ENCODE results near the gene WLS.
"Not testable (repeated sequence)": the region's sequence is repeated elsewhere in the genome, so short reads cannot be mapped to it uniquely, and the experiment has no call there.

WLS gene

DNA sequence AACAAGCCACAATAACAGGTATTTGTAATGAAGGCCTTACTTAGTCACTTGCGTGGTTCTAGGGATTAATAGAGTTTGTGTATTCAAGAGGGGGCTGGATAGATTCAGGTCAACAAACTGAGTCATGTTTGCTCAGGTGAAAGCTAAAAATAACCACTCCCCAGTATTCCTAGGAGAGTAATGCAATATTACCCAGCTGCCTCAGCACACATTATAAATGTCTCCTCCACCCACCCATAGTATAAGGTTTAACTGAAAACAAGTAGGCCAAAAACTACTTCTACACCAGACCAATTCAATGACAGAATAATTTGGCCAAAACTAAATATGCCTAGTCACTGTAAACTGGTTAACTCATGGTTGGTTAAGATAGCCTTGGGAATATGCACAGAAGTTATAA, 34.4 kb downstream of the WLS start:
- DNase-seq: peak; percentile 42

DNA sequence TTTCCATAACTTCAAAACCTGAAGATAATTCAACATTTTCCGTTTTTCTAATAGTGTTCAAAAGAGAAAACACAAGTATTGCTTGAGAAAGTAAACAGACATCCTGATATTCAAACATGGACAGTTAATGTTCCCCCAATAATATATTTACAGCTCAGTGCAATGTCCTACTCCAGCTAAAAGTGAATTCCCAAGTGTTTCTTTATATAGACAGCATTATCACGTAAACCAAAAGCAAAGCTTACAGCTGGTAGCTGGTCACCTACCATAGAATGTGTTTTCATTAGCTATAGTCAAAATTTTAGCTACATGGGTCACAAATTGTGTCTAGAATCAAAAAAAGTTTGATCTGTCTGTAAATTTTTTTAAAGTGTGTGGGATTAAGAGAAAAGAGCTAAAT, 34.9 kb downstream of the WLS start:
- no peak for DNase-seq

DNA sequence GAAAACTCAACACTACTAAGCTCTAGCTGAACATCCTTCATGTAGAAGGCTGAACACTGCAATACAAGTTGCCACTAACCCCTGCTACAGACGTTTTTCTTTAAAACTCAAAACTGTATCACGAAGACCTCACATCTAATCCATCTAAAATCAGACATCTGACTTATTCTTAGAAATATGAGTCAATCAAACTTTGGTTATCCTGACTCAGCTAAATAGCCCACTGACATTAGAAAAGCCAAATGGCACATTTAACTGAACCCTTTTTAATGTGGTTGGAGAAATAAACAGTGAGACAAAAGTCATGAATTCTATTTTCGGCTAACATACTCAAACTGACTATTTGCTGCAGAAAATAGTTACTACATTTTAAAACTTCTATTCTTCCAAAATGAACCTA, 35.6 kb downstream of the WLS start:
- no peak for DNase-seq

DNA sequence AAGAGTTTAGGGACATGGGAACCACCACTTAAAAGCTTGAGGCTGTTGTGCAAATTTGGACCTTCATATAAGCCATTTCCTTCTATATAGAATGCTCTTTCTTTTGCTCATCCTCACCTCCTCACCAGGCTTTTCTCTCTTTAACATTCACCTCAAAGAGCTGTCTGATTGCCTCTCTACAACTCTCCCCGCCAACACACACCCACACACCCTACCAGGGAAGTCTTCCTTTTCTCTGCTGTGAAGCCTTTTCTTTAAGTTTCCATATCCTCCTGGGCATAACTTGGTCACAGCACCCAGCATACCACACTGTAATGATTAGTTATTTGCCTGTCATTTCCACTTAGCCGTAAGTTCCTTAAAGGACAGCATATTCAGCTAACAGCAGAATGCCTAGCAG, 40.6 kb downstream of the WLS start:
- DNase-seq: no peak

DNA sequence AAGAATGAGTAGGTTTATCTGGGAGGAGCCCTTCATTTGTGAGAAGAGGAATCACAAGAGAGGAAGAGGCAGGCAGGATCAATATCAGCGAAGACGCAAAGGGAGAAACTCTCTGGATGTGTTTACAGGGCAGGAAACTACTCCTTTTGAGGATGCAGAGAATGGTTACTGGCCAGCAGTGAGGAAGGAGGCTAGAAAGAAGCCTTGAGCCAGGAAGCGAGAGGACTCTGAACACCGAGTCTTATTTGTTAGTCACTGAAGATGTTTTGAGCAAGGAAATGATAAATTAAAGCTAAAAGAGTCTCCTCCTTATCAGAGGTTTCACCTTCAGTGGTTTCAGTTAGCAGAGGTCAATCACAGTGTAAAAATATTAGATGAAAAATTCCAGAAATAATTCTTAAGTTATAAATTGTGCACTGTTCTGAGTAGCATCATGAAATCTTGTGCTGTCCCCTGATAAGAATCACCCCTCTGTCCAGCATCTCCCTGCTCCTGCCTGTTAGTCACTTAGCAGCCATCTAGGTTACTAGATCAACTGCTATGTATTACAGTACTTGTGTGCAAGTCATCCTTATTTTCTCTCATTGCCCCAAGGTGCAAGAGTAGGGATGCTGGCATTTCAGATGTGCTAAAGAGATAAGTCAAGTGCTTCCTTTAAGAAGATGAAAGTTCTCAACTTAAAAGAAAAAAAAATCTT, 43.5 kb downstream of the WLS start:
- DNase-seq: no peak

DNA sequence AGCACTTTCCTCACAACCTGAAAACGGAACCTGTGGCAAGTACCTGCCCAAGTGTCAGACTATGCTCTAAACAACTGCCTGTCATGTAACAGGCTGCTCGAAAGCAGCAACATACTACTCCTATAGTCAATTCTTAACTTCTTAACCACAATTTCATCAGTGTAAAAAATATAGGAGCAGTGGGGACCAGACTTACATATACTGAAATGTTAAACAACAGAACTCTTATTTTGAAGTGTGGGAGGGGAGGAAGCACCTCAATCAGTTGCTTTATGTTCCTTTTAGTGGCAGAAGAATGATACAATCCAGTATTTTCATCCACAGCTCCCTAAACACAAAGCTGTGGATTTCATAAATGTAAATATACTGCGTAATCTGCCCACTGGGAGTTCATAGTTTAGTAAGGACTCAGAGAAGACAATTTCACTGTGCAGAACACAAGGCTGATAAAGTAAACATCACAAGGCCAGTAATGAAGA, 44.2 kb downstream of the WLS start:
- no peak for DNase-seq

DNA sequence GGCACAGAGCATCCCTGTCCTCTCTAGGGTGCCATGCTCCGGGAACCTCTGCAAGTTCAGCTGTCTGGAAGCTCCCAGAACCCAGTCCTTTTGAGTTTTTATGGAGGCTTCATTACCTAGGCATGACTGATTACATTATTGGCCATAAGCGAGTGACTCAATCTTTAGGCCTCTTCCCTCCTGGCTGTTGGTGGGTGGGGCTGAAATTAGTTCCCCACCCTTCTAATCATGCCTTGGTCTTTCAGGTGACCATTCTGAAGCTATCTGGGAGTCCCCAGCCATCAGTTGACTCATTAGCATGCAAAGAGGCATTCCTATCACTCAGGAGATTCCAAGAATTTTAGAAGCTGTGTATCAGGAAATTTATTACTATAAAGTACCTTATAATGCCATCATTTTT, 46.6 kb downstream of the WLS start:
- DNase-seq: no peak

DNA sequence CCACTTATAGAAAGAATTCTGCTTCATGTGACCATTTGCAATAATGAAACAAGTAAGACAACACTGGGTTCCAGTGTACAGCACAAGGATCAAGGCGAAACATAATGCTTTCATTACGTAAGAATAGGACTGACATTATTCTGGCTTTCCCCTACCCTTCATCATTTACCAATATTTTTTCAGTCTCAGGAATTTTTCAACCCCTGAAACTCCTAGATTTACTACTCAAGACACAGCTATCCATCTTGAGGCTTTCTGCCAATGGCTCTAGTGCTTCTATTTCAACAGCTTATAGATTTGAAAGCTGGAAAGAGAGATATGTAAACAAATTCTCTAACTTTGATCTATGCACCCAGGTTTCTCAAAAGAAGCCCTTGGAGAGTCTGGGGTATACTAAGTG, 48.4 kb downstream of the WLS start:
- no peak for DNase-seq

DNA sequence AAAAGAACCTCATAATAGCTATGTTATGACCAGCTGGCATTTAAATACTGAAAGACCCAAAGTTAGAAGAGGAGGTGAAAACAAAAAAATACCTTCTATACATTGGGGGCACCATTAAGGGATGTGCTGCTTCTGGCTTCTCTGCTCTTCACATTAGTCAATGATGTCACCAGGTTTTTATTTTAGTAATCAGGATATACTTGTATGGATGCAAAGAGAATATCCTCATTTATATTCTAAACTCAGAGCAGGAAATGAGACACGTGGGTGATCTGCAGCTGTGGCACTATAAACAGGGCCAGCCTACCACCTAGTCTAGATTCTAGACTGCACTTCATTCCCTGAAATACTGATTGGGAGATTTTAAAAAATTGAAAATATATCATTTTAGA, 51.2 kb downstream of the WLS start:
- DNase-seq: no peak

DNA sequence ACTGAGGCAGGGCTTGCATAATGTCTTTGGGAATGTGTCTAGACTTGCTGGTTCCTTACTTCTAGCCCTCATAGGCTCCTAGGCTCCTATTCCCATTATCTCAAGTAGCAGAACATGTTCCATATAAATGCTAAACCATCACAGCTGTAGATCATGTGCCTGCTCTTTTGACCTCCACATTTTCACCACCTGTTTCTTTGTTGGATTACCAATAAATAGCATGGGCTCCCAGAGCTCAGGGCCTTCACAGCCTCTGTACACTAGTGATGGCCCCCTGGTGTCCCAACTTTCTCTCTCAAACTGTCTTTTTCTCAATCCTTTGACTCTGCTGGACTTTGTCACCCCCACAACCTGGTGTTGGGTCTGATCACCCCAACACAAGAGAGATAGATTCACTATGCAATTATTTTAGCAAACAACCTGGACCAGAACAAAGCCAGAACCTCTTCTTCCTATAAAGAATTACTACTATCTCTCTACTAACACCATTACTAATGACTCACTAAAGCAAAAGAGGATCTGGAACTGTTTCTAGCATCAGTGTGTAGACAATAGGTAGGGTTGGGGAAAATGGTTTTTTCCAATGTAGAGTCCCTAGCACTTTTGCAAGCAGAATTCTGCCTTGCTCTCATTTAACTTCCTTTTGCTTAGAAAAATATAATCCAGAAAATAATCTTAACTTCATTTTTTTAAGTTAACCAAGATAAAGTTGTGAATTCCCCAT, 51.7 kb downstream of the WLS start:
- no peak for DNase-seq

DNA sequence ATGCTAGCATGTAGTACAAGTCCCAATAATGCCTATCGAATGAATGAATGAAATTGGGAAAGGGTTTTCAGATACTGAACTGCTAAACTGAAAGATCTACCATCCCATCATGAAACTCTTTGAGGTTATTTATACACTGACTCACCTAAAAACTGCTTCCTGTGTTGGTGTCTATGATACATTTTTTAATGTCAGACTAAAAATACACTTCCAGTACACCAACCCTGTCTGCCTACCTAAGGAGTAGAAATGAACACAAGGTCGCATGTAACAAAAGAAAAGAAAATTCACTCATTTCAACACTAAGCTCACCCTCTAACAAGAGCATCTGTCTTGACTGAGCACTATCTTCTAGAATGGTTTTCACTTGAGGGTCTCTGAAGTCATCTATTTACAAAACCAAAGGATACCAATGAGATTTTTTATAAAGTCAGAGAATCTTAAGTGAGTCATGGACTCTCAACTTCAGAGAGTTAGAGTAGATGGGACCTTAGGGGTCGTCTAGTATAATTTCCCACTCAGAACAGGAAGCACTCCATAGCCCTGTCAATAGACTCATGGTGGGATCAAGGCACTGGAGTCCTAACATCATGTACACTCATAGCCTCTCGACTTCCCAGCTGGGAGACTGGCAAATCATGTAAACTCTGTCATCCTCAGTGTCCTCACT, 53.4 kb downstream of the WLS start:
- DNase-seq: peak; percentile 9

DNA sequence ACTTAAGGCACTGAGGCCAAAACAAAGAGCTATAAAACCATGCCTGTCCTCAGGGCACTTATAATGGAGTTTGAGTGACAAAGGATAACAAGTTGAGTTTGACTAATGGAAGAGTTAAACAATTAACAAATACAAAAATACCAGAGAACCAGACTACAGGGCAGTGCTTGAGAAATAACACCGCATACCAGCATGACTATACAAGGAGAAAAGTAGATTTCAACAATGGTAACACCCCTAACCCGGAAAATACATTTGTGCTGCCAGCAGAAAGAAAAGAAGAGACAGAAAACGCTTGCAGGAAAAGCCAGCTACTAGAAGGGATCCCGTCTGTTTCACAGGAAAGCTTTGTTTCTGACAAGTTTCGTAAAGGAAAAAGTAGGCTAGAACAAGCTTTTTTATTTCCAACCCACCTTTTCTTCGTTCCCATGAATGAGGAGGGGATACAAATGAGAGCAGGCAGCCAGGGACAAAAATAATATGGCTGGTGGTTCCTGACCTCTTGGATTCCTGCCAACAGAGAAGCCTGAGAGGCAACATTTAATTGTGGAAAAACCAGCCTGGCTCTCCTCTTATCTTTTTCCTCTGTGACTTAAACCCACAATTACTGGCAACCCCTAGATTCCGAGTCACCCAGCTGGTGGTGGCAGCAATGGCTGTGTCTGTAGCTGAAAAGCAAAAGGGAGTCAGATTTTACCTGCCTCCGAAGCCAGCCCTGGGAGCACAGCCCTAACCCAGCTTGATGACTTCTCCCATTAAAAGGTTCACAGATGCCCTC, 56.5 kb downstream of the WLS start:
- peak; percentile 5 for DNase-seq

DNA sequence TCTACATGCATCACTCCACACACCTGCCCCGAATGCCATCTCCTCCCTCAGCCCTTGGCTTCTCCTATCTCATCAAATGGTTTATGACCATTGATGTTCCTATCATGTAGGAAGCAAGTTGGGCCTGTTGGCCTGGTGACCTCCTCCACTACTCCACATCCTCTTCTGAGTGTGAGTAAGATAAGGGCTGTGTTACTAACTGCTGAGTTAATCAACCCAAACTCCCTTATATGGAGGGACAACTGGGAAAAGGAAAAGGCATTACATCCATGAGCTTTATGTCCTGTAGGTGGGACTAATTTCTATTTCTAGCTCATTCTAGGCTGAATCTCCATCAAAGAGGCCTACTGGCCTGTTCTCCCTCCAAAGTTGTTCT, 57.6 kb downstream of the WLS start:
- peak; percentile 65 for DNase-seq

DNA sequence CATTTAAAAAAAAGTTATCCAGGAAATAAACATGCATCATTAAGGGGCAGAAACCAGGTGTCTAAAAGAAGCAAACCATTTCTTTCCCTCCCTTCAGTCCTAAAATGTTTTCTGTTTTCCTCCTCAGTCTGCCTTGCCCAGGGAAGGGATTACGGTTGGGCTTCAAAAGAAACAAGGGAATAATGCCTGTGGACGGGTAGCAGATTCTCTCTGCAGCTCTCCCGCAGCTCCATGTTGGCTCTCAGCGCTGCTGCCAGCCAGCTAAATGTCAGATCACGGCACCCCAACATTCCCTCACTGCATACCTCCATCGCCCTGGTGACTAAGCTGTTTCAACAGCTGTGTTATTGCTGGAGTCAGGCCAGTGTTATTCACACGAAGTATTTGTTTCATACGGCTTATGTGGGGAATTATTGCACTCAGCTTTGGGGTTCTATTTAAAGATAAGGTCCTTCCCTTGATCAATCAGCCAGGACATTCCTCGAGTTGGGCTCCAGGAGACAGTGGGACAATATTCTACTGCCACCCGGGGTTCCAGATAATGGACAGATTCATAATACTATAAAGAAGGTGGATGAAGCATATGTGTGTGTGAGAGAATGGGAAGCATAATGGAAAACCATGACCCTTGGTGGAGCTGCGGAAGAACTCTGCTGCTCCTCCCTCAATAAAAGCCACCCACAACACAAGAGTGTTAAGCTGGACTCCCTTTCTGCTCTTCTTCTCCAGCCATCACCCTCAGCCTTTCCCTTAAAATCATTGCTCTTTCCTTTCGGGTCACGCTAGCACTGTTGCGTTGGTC, 58.2 kb downstream of the WLS start:
- DNase-seq: peak; percentile 87

DNA sequence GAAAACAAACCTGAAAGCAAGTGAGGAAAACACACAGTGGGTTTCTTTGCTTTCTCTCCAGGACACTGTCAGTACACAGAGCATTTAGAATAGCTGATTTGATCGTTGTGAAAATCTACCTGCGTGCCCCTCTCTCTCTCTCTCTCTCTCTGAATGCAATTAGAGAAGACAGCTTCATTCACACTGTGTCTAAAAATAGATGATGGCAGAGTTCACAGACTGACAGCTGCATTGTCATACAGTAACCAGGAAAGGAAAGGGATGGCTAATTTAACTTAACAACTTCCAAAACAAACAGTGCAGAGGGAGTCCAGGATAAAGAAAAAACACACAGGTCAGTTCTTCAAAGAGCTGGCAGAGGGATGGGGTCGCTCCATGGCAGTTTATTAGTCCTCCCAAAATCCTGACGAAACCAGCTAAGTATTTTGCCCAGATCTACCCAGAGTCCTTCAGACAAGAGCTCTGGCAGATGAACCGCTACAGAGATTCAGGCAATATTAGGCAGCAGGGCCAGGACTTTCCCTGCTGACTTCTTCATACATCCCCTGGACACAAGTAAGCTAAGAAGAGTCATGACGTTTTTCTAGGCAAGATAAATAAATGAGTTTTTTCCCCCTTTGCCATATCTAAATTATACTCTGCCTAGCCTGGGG, 58.9 kb downstream of the WLS start:
- DNase-seq: peak; percentile 74

DNA sequence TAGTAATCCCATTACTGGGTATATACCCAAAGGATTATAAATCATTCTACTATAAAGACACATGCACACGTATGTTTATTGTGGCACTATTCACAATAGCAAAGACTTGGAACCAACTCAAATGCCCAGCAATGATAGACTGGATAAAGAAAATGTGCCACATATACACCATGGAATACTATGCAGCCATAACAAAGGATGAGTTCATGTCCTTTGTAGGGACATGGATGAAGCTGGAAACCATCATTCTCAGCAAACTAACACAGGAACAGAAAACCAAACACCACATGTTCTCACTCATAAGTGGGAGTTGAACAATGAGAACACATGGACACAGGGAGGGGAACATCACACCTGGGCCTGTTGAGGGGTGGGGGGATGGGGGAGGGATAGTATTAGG, 60.5 kb downstream of the WLS start:
- not testable (repeated sequence) for DNase-seq

DNA sequence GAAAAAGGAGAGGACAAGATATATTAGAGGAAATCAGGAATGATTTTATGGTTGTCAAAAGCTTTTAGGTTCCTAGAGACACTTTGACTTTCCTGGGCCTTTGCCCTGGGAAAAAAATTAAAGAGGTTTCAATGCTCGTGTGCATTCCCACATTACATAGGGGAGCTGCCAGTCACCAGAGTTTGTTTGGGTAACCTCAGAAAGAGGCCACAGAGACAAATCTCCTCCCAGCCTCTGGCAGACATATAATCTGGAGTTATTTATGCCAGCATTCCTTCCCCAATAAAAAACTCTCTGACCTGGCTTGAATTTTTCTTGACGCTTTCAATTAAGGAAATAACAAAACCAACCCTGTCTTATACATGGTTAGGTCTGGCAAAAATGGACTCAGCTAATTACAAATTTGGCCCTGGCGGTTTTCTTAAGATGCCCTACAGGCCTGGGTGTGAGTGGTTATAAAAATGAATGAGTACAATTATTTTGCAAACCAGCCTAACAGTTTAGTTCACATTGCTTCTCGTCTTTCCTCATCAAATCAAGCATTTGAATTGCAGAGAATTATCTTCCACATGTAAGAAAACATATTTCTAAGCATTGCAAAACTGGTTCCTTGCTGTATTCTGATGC, 63.7 kb downstream of the WLS start:
- no peak for DNase-seq

DNA sequence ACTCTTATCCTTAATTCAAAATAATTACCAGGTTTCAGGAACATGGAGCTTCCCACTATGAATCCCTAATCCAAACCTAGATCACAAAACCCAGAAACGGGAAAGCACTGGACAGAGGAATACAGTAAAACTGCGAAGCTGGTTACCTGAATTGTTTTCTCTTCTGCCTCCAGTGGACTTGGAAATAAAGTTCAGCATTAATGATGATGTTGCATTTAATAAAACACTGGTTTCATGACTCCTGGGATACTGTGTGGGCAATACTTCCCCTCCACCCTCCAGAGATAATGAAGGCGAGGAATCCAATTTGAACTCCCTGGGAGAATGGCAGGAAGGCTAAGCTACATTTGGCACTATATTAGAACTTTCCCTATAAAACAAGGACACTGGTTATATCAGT, 65.1 kb downstream of the WLS start:
- no peak for DNase-seq

DNA sequence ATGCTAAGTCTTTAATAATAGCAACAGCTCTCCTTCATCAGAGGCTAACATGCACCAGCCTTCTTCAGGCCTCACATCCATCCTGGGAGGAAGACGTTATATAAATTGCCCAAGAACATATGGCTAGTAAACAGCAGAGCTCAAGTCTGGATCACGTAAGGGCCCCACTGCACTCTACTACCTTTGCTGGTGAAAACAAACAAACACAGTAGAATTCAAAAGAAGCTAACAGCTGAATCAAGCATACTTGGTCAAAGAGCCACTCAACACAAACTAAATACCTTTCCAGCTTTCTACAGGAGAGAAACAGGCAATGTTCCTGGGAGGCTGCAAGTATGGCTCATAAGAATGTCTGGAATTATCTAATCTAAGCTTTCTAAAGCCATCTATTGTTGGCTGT, 66.0 kb downstream of the WLS start:
- no peak for DNase-seq

DNA sequence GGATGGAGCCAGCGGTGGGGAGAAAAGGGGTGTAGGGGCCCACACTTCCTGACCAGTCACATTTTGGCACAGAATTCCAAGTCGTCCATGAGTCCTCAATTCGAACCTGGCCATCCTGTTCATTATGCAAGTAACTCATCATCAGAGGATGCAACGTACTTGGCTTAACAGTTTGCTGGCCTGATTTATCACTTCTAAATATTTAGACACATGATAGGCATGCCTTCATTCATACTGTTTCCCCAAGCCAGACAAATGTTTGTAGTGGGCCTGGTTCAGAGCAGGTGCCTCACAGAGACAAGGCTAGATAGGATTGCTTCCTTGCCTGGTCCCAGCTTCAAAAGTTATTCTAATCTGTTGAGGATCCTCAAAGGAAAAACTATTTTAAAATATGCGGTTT, 66.7 kb downstream of the WLS start:
- DNase-seq: no peak

DNA sequence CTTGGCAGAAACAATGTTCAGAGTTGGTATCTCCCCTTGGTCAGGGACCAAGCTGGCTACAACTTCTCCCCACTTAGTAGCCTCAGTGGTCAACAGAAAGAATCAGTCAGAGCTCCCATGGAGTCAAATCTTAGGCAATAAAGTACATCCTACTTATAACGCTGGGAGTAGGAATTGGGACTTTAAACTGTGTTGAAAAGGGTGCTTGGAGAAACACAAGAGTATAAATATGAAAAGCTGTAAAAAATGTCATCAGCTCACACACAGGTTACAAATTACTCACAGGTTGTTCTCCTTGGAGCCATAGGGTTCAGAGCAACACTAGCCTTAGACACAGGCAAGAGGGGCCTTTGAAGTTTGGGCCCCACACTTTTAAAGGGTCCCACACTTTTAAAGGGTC, 67.4 kb downstream of the WLS start:
- no peak for DNase-seq

DNA sequence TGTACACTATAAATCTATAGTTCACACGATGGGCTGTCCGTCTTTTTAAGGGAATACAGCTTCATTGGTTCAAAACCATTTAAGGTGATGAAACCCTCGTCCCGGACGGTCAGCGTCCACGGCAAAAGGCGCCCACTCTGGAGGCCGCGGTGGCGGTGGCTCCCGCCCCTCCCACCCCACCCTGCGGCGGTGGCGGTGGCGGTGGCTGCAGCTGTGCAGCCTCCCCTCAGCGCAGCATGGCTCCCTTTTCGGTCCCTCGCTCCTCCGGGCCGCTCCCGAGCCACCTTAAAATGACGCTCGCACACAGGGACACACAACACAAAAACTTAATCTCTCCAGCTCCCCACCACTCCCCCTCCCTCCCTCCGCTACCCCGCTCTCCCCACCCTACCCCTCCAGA, 69.1 kb downstream of the WLS start:
- no peak for DNase-seq
